KBM-7 (cell line): ENCODE measurements around the gene MRI1.

Source experiments
- DNase-seq: peaks from one replicate; pipeline ENCODE4 v3.0.0-alpha.2; 2015
- in situ Hi-C: fragments of 300-500 bp; cut with MboI; formaldehyde crosslinking; loops from 2 replicates; pipeline ENCODE4 v1.14.3; 2020; ENCODE audit warnings: low sequenced_read_pairs, low pct_unique_long_range_greater_than_20kb, mixed read lengths

The MRI1 gene

DNA sequence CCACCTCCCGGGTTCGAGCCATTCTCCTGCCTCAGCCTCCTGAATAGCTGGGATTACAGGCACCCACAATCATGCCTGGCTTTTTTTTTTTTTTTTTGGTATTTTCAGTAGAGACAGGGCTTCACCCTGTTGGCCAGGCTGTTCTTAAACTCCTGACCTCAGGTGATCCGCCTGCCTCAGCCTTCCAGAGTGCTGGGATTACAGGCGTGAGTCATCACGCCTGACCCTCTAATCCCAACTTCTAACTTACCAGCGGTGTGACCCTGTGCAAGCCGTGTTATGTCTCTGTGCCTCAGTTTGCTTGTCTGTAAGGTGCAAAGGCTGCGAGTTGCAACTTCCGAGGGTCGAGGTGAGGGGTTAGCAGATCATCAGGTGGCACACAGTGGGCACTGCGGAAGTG lies 48.2 kb downstream of the MRI1 start:
- in situ Hi-C loops = no loop called here
- DNase-seq = no peak

DNA sequence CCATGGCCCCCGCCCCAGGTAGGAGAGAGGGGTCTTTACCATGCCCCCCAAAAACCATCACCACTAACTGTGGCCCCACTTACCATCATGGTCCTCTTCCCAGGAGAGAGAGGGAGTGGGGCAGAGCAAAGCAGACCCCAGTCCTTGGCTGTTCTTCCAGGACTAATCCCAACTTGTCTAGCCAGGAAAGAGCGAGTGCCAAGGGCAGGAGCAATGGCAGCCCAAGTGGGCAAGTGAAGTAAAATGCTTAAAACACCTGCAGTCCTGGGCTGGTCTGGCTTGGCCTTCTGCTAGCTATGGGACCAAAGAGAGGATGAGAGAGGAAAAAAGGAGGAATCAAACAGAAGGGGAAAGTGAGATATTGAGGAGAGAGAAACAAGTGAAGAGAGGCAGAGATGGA lies 48.8 kb downstream of the MRI1 start:
- in situ Hi-C loops = no loop called here
- DNase-seq = no peak

DNA sequence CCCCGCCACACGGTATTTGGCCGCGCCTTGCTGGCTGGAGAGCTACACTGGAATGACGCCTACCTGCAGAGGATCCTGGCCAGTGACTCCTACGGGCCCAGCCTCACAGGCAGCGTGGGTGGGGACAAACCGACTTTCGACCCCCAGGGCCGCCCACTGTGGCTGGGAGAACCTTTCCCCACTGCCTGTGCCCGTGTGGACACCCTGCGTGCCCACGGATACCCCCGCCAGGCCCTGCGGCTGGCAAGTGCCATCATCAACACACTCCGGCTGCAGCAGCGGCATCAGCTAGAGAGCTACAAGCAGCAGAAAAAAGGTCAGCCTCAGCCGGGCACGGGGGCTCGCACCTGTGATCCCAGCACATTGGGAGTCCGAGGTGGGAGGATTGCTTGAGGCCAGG lies 50.2 kb downstream of the MRI1 start:
- in situ Hi-C loops = no loop called here
- DNase-seq = no peak

DNA sequence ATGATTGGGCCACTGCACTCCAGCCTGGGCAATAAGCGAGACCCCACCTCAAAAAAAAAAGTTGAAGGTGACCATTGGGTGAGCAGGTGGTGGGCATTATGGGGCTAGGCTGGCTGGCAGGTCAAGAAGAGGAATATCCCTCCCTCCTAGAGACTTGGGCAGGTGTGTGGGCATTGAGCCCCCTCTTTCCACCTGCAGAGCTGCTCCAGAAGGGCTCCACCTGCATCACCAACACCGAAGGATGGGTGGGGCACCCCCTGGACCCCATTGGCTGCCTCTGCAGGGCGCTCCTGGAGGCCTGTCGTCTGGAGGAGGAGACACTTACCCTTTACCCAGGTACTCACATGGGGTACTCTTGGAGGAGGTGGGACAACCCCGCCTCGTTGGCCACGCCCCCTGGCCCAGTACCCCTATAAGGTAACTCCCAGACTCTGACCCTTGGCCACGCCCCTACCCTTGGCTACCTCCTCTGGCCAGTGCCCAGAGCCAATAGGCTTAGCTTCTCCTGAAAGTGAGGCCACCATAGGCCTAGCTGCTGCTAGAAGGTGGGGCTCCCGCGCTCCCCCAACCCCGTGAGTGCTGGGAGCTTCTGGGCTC lies 52.8 kb downstream of the MRI1 start:
- in situ Hi-C loops = no loop called here
- no peak for DNase-seq

DNA sequence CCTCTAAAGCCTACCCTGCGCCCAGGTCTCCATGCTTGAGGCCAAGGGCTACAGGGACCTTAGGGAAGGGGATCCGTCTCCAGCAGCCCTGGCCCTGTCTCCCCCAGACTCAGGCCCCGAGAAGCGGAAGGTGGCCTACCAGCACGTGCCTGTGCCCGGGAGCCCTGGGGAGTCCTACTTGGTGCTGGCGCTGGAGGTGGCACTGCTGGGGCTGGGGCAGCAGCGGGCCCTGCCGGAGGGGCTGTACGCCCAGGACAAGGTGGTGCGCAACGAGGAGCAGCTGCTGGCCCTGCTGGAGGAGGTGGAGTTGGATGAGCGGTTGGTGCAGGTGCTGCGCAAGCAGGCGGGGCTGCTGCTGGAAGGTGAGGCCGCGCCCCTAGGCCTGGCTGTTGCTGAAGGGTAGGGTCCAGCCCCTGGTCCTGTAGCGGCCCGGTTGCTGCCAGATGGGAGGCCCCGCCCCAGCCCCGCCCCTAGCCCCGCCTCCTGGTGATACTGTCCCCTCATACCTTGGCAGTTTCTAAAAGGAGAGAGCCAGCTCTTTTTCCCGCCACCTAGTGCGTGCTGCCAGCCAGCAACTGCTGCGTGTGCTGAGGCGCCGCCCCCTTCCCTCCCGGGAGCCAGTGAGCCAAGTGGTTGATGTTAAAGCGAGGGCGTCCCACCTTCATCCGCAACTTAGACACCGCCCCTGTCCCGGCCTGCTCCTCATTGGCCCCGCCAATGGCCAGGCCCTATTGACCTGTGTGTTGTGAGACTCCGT lies 53.5 kb downstream of the MRI1 start:
- no peak for DNase-seq
- in situ Hi-C loops = no loop called here

DNA sequence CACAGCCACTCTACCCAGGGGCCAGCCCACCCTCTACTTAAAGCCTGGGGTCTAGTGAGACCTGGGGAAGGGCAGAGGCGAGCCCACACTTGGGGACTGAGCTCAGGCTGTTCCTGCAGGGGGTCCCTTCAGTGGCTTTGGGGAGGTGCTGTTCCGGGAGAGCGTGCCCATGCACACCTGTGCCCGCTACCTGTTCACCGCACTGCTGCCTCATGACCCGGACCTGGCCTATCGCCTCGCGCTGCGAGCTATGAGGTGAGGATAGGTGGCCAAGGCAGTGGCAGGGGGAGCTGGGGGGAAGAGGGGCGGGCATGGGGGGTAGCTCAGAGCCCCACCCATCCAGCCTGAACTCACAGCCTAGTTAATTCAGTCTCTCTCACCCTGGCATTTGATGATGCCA lies 54.9 kb downstream of the MRI1 start:
- in situ Hi-C loops = no loop called here
- no peak for DNase-seq

DNA sequence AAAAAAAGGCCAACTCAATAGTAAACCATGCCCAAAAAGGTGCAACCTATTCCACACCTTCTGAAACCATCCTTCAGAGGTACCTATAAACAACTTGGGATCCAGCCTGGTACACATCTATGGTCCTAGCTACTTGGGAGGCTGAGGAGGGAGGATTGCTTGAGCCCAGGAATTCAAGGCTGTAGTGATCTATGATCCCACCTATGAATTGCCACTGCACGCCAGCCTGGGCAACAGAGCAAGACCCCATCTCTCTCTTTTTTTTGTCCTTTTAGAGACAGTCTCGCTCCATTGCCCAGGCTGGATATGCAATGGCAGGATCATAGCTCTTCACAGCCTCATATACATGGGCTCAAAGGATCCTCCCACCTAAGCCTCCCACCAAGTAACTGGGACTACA lies 57.0 kb downstream of the MRI1 start:
- no peak for DNase-seq
- in situ Hi-C loops = no loop called here

DNA sequence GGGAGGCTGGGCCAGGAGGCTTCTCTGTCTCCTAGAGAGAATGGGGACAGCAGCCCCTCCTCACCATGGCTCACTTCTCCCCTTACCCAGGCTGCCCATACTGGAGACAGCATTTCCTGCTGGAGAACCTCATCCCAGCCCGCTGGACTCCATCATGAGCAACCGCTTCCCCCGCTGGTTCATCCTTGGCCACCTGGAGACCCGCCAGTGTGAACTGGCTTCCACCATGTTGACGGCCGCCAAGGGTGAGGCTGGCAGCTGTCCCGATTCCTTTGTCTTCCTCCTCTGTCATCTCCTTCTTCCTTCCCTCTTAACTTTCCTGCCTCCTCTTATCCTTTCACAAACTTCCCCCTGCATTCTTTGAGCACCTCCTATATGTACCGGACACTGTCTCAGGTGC lies 58.9 kb downstream of the MRI1 start:
- no peak for DNase-seq
- in situ Hi-C loops = no loop called here
